Endothelial cell of umbilical vein (primary cell): ENCODE results near the gene CUL9. TPM values are rescaled to one million over a fixed set of nuclear protein-coding genes. Genes with fewer than 3 reads are reported as not detected.

Experiments
- BruUV-seq: library from RNA; stranded (reverse); fragments of 400-500 nt; replicated peaks from 2 replicates; lab custom pipeline; 2021; lab: Mats Ljungman, UMichigan
- CTCF ChIA-PET: fragments of 300-600, 350-600 bp; sonication (Branson Sonifier 250); formaldehyde crosslinking; loops from one replicate; lab custom pipeline; 2021; ENCODE audit warnings: antibody characterized with exemption, inconsistent platforms; lab: Charles Lee
- POLR2A ChIA-PET: fragments of 300-600, 350-600 bp; sonication (Branson Sonifier 250); formaldehyde crosslinking; loops from one replicate; lab custom pipeline; 2021; ENCODE audit warnings: antibody characterized with exemption, inconsistent platforms; lab: Charles Lee
- DNase-seq: peaks from one replicate; pipeline ENCODE4 v3.0.0-alpha.2; 2011; ENCODE audit warnings: low read depth, low spot score
- FAIRE-seq: peaks from 2 replicates; lab custom pipeline; 2011; peaks lifted over from hg19 to GRCh38; lab: Jason Lieb, UNC
- H2AFZ ChIP-seq: 2 replicates; pipeline ENCODE4 v1.6.0; 2012; ENCODE audit warnings: low read depth, low read length, control low read depth, inconsistent platforms
- H3K27ac ChIP-seq: 2 replicates; pipeline ENCODE4 v1.5.1; 2011; ENCODE audit warnings: low read depth, mild to moderate bottlenecking, control low read depth, low read length, moderate library complexity; ENCODE audit not compliant: insufficient read depth
- H3K27me3 ChIP-seq, 2 experiments: 2 replicates each; pipeline versions ENCODE4 v1.6.0 to v1.6.1; 2011; ENCODE audit warnings: low read length in 2 of 2, mixed read lengths in 1 of 2; ENCODE audit not compliant: control insufficient read depth in 2 of 2, insufficient read depth in 2 of 2
- H3K36me3 ChIP-seq, 2 experiments: 2 replicates in 1 of 2; 3 replicates in 1 of 2; pipeline ENCODE4 v1.5.1; 2011; ENCODE audit warnings: low read length in 2 of 2, mild to moderate bottlenecking in 1 of 2, moderate library complexity in 1 of 2; ENCODE audit not compliant: control insufficient read depth in 2 of 2, insufficient read depth in 2 of 2; ENCODE audit errors: extremely low read depth in 1 of 2
- H3K4me1 ChIP-seq: 3 replicates; pipeline ENCODE4 v1.5.1; 2011; ENCODE audit warnings: mild to moderate bottlenecking, low read length; ENCODE audit not compliant: control insufficient read depth, insufficient read depth; ENCODE audit errors: extremely low read depth
- H3K4me2 ChIP-seq: 2 replicates; pipeline ENCODE4 v1.6.1; 2011; ENCODE audit warnings: low read length, control low read depth, mixed read lengths; ENCODE audit not compliant: insufficient read depth
- H3K4me3 ChIP-seq, 3 experiments: fragments of 200-600 bp in 1 of 3; sonication (generic), shearing (Covaris generic) in 1 of 3; replicated peaks in 1 of 3; 2 replicates each; pipeline ENCODE4 v1.5.1; 2011 to 2016; ENCODE audit warnings: control low read depth in 3 of 3, low read length in 3 of 3, mild to moderate bottlenecking in 2 of 3, inconsistent platforms in 1 of 3, low read depth in 1 of 3, moderate library complexity in 1 of 3; ENCODE audit not compliant: insufficient read depth in 1 of 3
- H3K79me2 ChIP-seq: 2 replicates; pipeline ENCODE4 v1.6.0; 2012; ENCODE audit warnings: low read length, inconsistent platforms; ENCODE audit not compliant: control insufficient read depth, insufficient read depth
- H3K9ac ChIP-seq: replicated peaks from 2 replicates; pipeline ENCODE3; 2011; ENCODE audit warnings: low read length, control low read depth; ENCODE audit not compliant: insufficient read depth; ENCODE audit errors: extremely low read depth
- H3K9me1 ChIP-seq: replicated peaks from 3 replicates; pipeline ENCODE4 v1.6.0; 2011; ENCODE audit warnings: mild to moderate bottlenecking, low read length; ENCODE audit not compliant: control insufficient read depth, insufficient read depth; ENCODE audit errors: extremely low read depth
- H3K9me3 ChIP-seq: replicated peaks from 2 replicates; pipeline ENCODE4 v1.5.1; 2012; ENCODE audit warnings: low read length, inconsistent platforms; ENCODE audit not compliant: control insufficient read depth, insufficient read depth
- H4K20me1 ChIP-seq: replicated peaks from 2 replicates; pipeline ENCODE3; 2011; ENCODE audit warnings: mild to moderate bottlenecking, low read length; ENCODE audit not compliant: control insufficient read depth, insufficient read depth; ENCODE audit errors: extremely low read depth
- FOS ChIP-seq: IDR thresholded peaks from 2 replicates; pipeline ENCODE4 v1.6.1; 2011; ENCODE audit warnings: mild to moderate bottlenecking, low read length, moderate library complexity, borderline replicate concordance; ENCODE audit not compliant: insufficient read depth
- GATA2 ChIP-seq: IDR thresholded peaks from 2 replicates; pipeline ENCODE4 v1.7.0; 2011; ENCODE audit warnings: low read depth, mild to moderate bottlenecking, moderate library complexity, mixed read lengths, low read length; ENCODE audit not compliant: insufficient read length, insufficient read depth
- POLR2AphosphoS5 ChIP-seq: IDR thresholded peaks from 2 replicates; pipeline ENCODE4 v1.6.1; 2012; ENCODE audit warnings: low read depth, mild to moderate bottlenecking, control low read depth, low read length, moderate library complexity; ENCODE audit not compliant: insufficient read depth
- dilution Hi-C: fragments of 300-500 bp; cut with MboI; formaldehyde crosslinking; loops from one replicate; pipeline ENCODE4 v1.15.0; 2019; ENCODE audit warnings: low sequenced_read_pairs; ENCODE audit not compliant: extremely low pct_ligation_motif_present
- intact Hi-C: fragments of 100-400 bp; cut with micrococcal nuclease; formaldehyde crosslinking; loops from one replicate; pipeline ENCODE4 v1.10.0; 2022
- polyA plus RNA-seq, 4 experiments: library from polyadenylated mRNA; depleted of rRNA in 3 of 4; stranded (reverse) in 3 of 4; unstranded in 1 of 4; fragments of >200 nt; gene quantifications; 2 replicates each; pipeline versions ENCODE4 v1.2.1 to v1.2.3, GENCODE V29; 2011 to 2012; ENCODE audit warnings: missing spikeins in 1 of 4
- total RNA-seq: library from RNA; stranded (reverse); gene quantifications from 2 replicates; pipeline ENCODE4 v1.2.3, GENCODE V29; 2021
- TF ChIP-seq, protein P1 (sequence below): IDR thresholded peaks from 2 replicates; pipeline ENCODE4 v1.6.1; 2011; ENCODE audit not compliant: insufficient read depth, insufficient read length
- TF ChIP-seq, protein P2 (sequence below), 2 donors: IDR thresholded peaks; 1 replicate in 1 of 2; 2 replicates in 1 of 2; pipeline ENCODE4 v1.5.1; 2011; ENCODE audit warnings: low read length in 2 of 2, mild to moderate bottlenecking in 2 of 2, moderate library complexity in 2 of 2, control low read depth in 1 of 2, inconsistent platforms in 1 of 2, low read depth in 1 of 2; ENCODE audit not compliant: insufficient read depth in 1 of 2; ENCODE audit errors: extremely low read depth in 1 of 2

CUL9 gene
- total and polyA plus RNA-seq, 2 donors (not counting 3 experiments of a cell fraction or from before 2014, with no cell fraction given), result 38.7 to 46.0 TPM

- Histone ChIP-seq H3K4me2 (no peak overlapping the region), H3K79me2 (no peaks in the 10 kb centered on the region), H3K9ac (no peak overlapping the region), H3K27ac (no peak overlapping the region), H3K27me3 (no peaks in the 10 kb centered on the region), H2AFZ (no peak overlapping the region), H3K9me3 (no peaks in the 10 kb centered on the region), H3K9me1 (no peaks in the 10 kb centered on the region), H3K36me3 (peaks cover 0 to 29% of the 10 kb centered on the region in 2 experiments), H3K4me1 (peaks cover 2% of the 10 kb centered on the region), H3K4me3 (no peak overlapping the region), H4K20me1 (no peaks in the 10 kb centered on the region)
- no TSS peak for BruUV-seq
- dilution Hi-C loops (no loop called here), intact Hi-C loops (no loop called here)
- no peak for TF ChIP-seq POLR2AphosphoS5
- TF ChIP-seq FOS, result no peak
- TF ChIP-seq GATA2, result no peak
- TF ChIP-seq, protein P1, sequence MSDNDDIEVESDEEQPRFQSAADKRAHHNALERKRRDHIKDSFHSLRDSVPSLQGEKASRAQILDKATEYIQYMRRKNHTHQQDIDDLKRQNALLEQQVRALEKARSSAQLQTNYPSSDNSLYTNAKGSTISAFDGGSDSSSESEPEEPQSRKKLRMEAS, result no peak
- TF ChIP-seq, protein P2, sequence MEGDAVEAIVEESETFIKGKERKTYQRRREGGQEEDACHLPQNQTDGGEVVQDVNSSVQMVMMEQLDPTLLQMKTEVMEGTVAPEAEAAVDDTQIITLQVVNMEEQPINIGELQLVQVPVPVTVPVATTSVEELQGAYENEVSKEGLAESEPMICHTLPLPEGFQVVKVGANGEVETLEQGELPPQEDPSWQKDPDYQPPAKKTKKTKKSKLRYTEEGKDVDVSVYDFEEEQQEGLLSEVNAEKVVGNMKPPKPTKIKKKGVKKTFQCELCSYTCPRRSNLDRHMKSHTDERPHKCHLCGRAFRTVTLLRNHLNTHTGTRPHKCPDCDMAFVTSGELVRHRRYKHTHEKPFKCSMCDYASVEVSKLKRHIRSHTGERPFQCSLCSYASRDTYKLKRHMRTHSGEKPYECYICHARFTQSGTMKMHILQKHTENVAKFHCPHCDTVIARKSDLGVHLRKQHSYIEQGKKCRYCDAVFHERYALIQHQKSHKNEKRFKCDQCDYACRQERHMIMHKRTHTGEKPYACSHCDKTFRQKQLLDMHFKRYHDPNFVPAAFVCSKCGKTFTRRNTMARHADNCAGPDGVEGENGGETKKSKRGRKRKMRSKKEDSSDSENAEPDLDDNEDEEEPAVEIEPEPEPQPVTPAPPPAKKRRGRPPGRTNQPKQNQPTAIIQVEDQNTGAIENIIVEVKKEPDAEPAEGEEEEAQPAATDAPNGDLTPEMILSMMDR (IDR thresholded peaks at IDR 0.05; ENCODE audit: extremely low read depth in 1 of 2, insufficient read depth in 1 of 2, low read depth in 1 of 2, low read length in 2 of 2), result no peak
- POLR2A ChIA-PET, result interaction anchor here (0.6 kb wide), 1 partner anchor 62 kb away, joined by 3 read pairs; no protein-coding TSS in a partner anchor
- FAIRE-seq, result no peak
- CTCF ChIA-PET, result interaction anchor here (1.3 kb wide), 1 partner anchor 12 kb away, joined by 4 read pairs; the partner anchor contains the start of gene DNPH1
- no peak for DNase-seq
These were observed 35.4 kb downstream of the CUL9 start for GRCh38 chr6:43217351-43217750.
